Measurements from ENCODE around the gene ABHD3. TPM values are rescaled to one million over a fixed set of nuclear protein-coding genes. Genes with fewer than 3 reads are reported as not detected.
A peak's percentile ranks its signal among the peaks of the same experiment; 100 is the strongest.
"Not testable (repeated sequence)": the region's sequence is repeated elsewhere in the genome, so short reads cannot be mapped to it uniquely, and the experiment has no call there.

The ABHD3 gene
- total RNA-seq, 1 donor from 2014 or later, result 21.1 TPM

GRCh38 chr18:21742315-21742687 is 37.7 kb upstream of the ABHD3 start:
- no peak for DNase-seq (ENCODE audit: low read depth, low spot score)
- Mint-ChIP-seq H3K9me3 (peaks cover 2% of the 10 kb centered on the region), H3K27ac (ENCODE audit: unreplicated experiment) (no peak overlapping the region), H3K4me1 (peaks cover 52% of the 10 kb centered on the region), H3K27me3 (ENCODE audit: low read depth) (no peaks in the 10 kb centered on the region), H3K36me3 (ENCODE audit: low read depth) (no peaks in the 10 kb centered on the region), H3K4me3 (peak overlapping the region; percentile 96)
- no peak for TF ChIP-seq CTCF (conservative IDR thresholded peaks at IDR 0.05)

GRCh38 chr18:21741562-21742314 is 37.2 kb upstream of the ABHD3 start:
- TF ChIP-seq CTCF (conservative IDR thresholded peaks at IDR 0.05), result no peak
- Mint-ChIP-seq H3K27me3 (ENCODE audit: low read depth) (no peaks in the 10 kb centered on the region), H3K9me3 (peaks cover 6% of the 10 kb centered on the region), H3K4me1 (peaks cover 46% of the 10 kb centered on the region), H3K36me3 (ENCODE audit: low read depth) (peaks cover 3% of the 10 kb centered on the region), H3K4me3 (peak overlapping the region; percentile 96), H3K27ac (ENCODE audit: unreplicated experiment) (peak overlapping the region; percentile 93)
- DNase-seq (ENCODE audit: low read depth, low spot score), result peak; percentile 38

GRCh38 chr18:21741312-21741561 is 36.7 kb upstream of the ABHD3 start:
- Mint-ChIP-seq H3K4me3 (peak overlapping the region; percentile 96), H3K4me1 (peaks cover 43% of the 10 kb centered on the region), H3K27me3 (ENCODE audit: low read depth) (no peaks in the 10 kb centered on the region), H3K9me3 (peaks cover 10% of the 10 kb centered on the region), H3K27ac (ENCODE audit: unreplicated experiment) (no peak overlapping the region), H3K36me3 (ENCODE audit: low read depth) (peaks cover 8% of the 10 kb centered on the region)
- TF ChIP-seq CTCF (conservative IDR thresholded peaks at IDR 0.05), result no peak
- no peak for DNase-seq (ENCODE audit: low read depth, low spot score)

GRCh38 chr18:21740538-21741311 is 36.2 kb upstream of the ABHD3 start, which contains the start of gene MIB1:
TSS of gene MIB1 (plus strand) at chr18:21740792. CDS start at chr18:21741584, 792 bp downstream.
- peaks cover 11% of the 10 kb centered on the region for H3K9me3 Mint-ChIP-seq
- peak; percentile 99 for DNase-seq (ENCODE audit: low read depth, low spot score)
- peaks cover 10% of the 10 kb centered on the region for H3K36me3 Mint-ChIP-seq (ENCODE audit: low read depth)
- no peaks in the 10 kb centered on the region for H3K27me3 Mint-ChIP-seq (ENCODE audit: low read depth)
- no peak for TF ChIP-seq CTCF (conservative IDR thresholded peaks at IDR 0.05)
- peak within 1 kb of the TSS; percentile 99 for H3K27ac Mint-ChIP-seq (ENCODE audit: unreplicated experiment)
- peaks cover 43% of the 10 kb centered on the region for H3K4me1 Mint-ChIP-seq
- H3K4me3 Mint-ChIP-seq, result peak within 1 kb of the TSS; percentile 96

GRCh38 chr18:21739604-21740537 is 35.3 kb upstream of the ABHD3 start:
- peak overlapping the region; percentile 32 for H3K27ac Mint-ChIP-seq (ENCODE audit: unreplicated experiment)
- H3K4me1 Mint-ChIP-seq, result peaks cover 47% of the 10 kb centered on the region
- TF ChIP-seq CTCF (conservative IDR thresholded peaks at IDR 0.05), result no peak
- H3K9me3 Mint-ChIP-seq, result peaks cover 11% of the 10 kb centered on the region
- H3K36me3 Mint-ChIP-seq (ENCODE audit: low read depth), result peaks cover 10% of the 10 kb centered on the region
- H3K27me3 Mint-ChIP-seq (ENCODE audit: low read depth), result no peaks in the 10 kb centered on the region
- no peak for DNase-seq (ENCODE audit: low read depth, low spot score)
- H3K4me3 Mint-ChIP-seq, result peak overlapping the region; percentile 96

GRCh38 chr18:21736926-21737325 is 32.4 kb upstream of the ABHD3 start:
- DNase-seq (ENCODE audit: low read depth, low spot score); H3K27ac Mint-ChIP-seq (ENCODE audit: unreplicated experiment); H3K4me3 Mint-ChIP-seq; H3K27me3 Mint-ChIP-seq (ENCODE audit: low read depth): not testable (repeated sequence)
- H3K36me3 Mint-ChIP-seq (ENCODE audit: low read depth), result peaks cover 10% of the 10 kb centered on the region
- peaks cover 13% of the 10 kb centered on the region for H3K9me3 Mint-ChIP-seq
- peaks cover 27% of the 10 kb centered on the region for H3K4me1 Mint-ChIP-seq
